Smooth muscle cell of the brain vasculature (primary cell): ENCODE measurements around the gene CCDC87.
"Not testable (repeated sequence)": the region's sequence is repeated elsewhere in the genome, so short reads cannot be mapped to it uniquely, and the experiment has no call there.

Source experiments
- DNase-seq: peaks from one replicate; pipeline ENCODE4 v3.0.0-alpha.2; 2012; ENCODE audit warnings: low read depth, low spot score

Gene CCDC87

DNA sequence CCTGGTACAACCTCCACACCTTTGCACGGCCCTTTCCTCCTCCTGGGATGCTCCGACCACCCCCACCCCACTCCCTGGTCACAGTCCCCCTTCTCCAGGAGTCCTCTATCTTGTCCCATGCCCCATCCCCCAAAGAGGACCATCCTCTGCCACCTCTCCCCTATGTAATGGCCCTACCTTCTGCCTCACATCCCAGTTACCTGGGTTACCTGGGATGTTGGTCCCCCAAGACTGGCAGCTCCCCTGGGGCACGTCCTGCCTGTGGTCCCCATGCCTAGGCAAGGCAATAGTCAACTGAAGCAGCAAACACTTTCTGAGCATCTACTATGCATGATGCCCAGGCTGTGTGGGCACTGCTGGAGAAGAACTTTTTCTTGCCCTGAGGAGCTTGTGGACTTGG lies 37.4 kb downstream of the CCDC87 start:
- no peak for DNase-seq

- no peak for DNase-seq
These were observed 38.3 kb downstream of the CCDC87 start for GRCh38 chr11:66554602-66555001.

DNA sequence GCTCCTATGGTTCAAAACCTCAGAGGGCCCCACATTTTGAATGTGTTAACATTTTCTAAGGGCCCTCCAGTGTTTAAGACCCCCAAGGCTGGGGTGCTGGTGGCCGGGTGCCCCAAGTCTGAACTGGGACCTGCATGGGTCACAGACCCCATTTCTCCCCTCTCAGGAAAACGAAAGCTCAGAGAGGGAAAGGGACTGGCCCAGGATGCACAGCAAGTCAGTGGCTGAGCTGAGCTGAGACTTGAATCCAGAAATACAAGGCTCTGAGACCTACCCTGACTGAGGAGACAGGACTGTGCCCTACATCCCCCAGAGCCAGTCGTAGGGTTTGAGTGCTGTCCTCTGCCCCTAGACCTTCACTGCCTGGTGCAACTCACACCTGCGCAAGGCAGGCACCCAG lies 42.0 kb downstream of the CCDC87 start:
- DNase-seq: no peak

DNA sequence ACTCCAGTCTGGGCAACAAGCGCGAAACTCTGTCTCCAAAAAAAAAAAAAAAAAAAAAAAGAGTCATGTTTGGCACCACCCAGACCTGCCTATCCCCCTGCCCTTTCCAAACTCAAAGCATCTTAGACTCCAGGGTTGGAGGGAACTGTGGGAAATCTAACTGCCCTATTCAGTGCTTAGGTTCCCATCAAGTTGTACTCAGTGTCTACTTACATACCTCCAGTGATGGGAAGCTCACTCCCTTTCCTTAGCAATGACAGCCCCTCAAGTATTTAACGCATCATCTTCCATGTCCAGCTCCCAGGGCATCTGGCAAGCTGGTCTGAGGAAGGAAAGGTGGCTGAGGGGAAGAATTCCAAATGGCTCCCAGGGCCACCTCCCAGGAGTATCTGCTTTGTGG lies 43.2 kb downstream of the CCDC87 start:
- no peak for DNase-seq

DNA sequence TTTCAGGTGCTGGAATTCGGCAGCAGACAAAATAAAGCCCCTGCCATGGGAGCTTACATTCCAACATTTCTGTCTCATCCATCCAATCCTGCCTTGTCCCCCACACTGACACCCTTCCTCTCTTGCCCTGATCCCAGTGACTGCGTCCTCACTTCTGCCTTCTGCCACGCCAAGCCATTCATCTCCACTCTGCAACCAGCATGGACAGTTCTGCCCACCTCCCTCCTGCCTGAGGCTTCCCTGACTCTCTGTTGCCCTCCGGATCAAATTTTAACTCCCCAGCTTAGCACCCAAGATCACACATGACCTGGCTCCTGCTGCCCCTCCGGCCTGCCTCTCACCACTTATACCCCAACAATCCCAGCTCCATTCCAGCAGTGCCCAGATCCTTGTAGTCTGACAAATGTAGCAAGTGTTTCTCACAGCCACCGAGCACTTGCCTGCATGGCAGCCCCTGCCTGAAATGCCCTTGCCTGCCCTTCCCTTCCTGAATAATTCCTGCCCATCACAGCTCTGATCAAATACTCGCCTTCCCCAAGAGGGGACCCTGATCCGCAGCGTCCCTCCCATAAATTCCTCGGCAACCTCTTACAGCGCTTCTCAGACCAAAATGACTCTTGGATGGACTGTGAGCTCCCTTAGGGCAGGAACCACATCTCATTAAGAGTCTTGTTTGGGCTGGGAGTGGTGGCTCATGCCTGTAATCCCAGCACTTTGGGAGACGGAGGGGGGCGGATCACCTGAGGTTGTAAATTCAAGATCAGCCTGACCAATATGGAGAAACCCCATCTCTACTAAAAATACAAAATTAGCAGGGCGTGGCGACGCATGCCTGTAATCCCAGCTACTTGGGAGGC lies 43.9 kb downstream of the CCDC87 start:
- no peak for DNase-seq

DNA sequence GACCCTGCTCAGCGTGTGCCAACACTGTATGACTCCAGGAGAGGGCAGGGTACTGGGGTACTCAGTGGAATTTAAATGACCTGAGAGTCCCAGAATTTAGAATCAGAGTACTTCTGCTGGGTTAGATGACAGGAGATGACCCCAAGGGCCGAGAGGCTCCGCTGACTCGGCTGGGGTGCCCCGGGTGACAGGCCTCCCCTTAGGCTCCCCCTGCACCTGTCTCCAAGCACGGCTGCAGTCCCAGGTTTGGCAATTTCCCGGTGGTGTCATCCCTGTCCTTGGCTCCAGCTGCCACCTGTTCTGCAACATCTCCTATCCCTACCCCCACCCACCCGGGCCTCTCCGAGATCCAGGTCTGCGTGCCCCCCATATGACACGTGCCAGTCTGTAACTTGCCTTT lies 44.8 kb downstream of the CCDC87 start:
- no peak for DNase-seq

- no peak for DNase-seq
These were observed 45.2 kb downstream of the CCDC87 start for GRCh38 chr11:66547662-66548009.

GRCh38 chr11:66546966-66547661 lies 45.7 kb downstream of the CCDC87 start:
- DNase-seq: no peak

GRCh38 chr11:66546368-66546965 lies 46.4 kb downstream of the CCDC87 start, which contains the start of gene ACTN3:
TSS of gene ACTN3 (plus strand) at chr11:66546903. CDS start at chr11:66546938, 35 bp downstream.
- no peak for DNase-seq

GRCh38 chr11:66545701-66546367 lies 47.0 kb downstream of the CCDC87 start, which contains the start of gene ZDHHC24:
TSS of gene ZDHHC24 (minus strand) at chr11:66546048. CDS start at chr11:66546003, 45 bp downstream.
- peak; percentile 92 for DNase-seq

DNA sequence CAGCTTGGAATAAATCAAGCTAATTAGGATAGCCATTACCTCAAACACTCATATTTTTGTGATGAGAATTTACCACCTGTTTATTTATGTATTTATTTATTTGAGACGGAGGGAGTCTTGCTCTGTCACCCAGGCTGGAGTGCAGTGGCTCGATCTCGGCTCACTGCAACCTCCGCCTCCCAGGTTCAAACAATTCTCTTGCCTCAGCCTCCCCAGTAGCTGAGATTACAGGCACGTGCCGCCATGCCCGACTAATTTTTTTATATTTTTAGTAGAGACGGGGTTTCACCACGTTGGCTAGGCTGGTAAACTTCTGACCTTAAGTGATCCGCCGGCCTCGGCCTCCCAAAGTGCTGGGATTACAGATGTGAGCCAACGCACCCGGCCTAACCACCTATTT lies 47.9 kb downstream of the CCDC87 start:
- DNase-seq: not testable (repeated sequence)

- DNase-seq: no peak
These were observed 49.4 kb downstream of the CCDC87 start for GRCh38 chr11:66543263-66544107.

DNA sequence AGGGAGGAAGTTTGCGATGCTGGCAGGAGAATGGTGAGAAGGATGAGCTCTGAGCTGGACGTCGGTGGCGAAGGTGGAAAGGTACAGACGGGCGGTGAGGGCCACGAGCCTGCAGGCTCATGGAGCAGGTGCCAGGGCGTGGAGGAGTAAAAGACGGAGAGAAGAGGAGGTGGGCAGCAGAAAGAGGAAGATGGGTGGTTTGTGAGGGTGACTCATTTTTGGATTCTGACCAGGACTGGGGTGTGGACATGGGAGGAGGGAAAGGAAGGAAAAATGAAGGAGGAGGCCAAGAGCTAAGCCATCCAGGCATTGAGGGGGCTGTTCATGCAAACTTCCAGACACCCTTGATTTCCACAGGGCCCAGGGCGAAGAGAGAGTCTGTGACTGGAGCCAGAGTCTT lies 50.5 kb downstream of the CCDC87 start:
- DNase-seq: no peak

DNA sequence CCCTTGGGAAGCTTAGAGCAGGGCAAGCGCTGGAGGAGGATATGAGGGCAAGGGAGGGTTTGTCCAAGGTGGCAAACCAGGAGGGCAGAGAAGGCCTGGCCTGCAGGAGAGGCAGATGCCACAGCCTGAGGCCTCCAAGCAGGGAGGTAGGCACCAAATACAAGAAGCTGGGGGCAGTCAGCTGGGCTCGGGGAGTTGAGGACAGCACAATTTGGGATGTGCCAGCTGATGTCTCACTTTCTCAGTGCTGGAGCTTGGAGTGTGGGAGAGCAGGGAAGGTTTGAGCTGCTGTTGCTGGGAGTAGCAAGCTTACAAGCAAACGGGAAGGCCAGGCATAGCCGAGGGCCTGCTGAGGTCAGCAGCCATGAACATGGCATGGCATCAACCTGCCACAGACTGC lies 51.0 kb downstream of the CCDC87 start:
- DNase-seq: no peak

DNA sequence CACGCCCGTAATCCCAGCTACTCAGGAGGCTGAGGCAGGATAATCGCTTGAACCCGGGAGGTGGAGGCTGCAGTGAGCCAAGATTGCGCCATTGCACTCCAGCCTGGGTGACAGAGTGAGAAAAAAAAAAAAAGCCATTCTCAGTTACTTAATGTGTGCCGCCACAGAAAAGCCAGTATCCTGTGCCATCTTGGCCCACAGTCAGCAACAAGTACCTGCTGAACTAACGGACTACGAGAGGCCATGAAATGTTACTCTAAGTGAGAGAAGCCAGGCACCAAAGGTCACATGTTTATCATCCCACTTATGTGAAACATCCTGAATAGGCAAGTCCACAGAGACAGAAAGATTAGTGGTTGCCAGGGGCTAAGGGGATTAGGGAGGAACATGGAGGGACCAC lies 52.3 kb downstream of the CCDC87 start:
- not testable (repeated sequence) for DNase-seq
